ENCODE data around the gene MARK2.

Gene MARK2

GRCh38 chr11:63911876-63912275 is 73.0 kb downstream of the MARK2 start:
- DNase-seq: no peak

DNA sequence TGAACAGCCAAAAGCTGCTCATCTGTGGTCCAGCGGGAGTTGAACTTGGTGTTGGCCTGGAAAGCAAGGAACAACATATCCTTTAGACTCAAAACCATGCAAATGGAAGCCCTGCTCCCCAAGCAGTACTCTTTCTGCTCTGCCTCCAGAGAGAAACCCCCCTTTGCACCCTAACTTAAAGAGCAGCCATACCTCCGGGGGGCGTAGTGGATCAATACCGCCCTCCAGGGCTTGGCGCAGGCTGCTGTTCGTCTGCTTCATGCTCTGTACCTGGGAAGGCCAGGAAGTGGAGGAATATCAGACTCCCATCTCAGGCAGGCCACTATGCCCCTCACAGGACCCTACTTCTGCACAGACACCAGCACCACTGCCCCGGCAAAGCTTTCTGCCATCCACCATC is 73.8 kb downstream of the MARK2 start:
- no peak for DNase-seq

DNA sequence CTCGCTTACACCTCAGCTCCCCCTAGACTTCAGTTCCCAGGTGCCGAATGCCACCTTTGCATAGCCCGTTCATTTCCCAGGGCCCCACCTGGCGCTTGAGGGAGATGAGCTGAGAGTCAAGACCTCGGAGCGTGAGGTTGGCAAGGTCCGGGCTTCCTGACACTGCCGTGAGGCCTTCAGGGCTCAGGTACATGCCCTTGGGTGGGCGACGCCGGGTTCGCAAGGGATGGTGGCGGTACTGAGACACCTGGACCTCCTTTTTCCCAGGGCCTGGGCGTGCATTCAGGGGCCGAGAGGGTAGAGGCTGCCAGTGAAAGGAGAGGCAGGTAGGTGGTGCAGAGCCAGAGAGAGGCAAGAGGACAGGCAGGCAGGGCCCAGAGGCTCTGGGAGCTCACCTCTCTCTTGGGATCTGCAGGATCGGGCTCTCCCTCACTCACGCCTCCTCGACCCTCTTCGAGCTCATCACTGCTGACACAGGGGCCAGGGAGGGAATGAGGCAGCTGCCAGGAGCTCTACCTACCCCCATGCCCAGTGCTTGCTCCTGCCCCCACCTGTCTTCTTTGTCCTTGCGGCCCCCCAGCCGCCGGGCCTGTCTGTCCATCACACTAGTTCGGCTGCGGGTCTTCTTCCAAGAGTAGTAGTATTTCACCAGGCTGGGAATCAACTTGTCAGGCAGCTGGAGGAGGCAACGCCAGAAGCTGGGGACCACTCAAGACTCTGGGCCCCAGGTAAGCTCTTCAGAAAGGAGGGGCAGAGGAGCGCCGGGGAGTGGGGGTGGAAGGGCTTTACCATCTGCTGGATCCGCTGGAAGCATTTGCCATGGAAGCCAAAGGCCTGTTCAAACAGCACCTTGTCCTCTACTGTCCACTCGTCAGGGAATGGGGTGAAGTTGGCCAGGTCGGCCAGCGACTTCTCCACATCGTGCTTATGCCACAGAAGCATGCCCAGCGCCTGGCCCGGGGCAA is 75.2 kb downstream of the MARK2 start:
- DNase-seq: no peak

GRCh38 chr11:63914896-63915691 is 76.2 kb downstream of the MARK2 start:
- DNase-seq: no peak

GRCh38 chr11:63915961-63916836 is 77.3 kb downstream of the MARK2 start:
- DNase-seq: peak; percentile 40

GRCh38 chr11:63916837-63917691 is 78.2 kb downstream of the MARK2 start, which contains the start of gene RCOR2:
RCOR2 (minus strand) TSS chr11:63917164; CDS start chr11:63916456, 708 bp downstream.
- DNase-seq: peak; percentile 42

DNA sequence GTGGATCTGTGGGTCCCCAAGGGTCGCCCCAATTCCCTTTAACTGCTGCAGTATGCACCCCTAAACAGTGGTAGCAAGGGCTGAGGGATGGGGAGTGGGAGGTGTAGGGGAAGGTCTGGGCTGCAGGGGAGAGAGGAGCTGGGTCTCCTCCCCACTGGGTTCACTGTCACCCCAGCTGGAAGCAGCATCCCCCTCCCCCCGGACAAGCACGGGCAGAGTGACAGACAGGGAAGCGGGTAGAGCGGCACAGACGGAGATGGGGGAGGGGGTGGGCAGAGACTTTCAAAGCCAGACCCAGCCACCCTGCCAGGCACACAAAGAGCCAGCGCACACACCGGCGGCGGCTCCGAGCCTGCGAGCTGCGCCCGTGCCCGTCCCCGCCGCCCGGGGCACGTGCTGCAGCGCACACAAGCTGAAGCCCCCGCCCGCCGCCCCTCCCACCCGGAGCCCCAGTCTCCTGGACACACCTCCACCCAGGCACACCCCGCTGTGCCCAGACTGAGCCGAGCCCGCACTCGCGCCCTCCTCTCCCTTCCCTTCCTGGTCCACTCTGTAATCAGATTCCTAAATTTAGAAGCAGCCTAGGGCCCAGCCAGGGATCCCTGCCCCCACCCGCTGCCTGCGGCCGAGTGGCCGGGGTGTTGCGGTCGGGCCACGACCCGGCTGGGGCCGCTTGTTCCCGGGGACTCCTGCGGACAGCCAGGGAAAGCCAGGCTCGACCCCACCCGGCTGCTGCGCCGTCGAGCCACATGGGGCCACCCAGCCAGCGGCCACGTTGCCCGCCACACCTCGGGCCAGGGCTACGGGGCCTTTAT is 79.0 kb downstream of the MARK2 start:
- DNase-seq: peak; percentile 46

- no peak for DNase-seq
Observed at GRCh38 chr11:63918507-63919191, 79.7 kb downstream of the MARK2 start.

DNA sequence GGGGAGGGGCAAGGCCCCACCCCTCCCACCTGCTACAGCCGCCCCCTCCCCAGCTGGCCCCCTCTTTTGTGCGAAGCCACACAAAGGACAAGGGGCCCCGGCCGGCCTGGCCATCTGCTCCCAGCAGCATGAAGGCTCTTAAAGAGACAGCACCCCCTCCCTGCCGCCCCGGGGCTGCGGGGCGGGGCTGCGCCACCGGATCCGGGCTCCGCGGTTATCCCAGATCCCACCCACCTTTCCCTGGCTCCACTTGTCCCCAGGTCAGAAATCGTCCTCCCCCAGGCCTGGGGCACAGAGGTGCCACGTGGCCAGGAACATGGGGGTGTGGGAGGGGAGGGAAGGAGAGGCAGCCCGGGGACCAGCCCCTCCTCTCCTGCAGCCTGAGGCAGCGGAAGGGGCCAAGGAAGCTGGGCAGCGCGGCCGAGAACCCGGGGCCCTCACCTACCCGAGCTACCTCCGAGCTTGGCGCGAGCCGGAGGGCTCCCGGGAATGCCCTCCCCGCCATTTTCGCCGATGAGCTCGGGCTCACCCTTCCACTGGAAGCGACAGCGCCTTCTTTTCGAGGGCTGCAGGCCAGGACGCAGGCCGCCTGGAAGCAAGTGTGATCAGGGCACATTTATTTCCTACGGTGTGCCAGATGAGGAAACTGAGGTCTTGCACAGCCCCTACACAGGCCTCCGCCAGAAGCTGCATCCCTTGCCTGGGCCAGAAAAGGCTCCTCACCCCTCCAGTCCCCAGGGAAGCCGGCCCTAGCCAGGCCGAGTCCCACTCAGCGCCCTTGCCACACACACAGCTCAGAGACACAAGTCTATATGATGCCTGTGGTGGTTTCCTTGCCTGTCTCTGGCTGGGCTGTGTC is 80.6 kb downstream of the MARK2 start:
- DNase-seq: no peak

DNA sequence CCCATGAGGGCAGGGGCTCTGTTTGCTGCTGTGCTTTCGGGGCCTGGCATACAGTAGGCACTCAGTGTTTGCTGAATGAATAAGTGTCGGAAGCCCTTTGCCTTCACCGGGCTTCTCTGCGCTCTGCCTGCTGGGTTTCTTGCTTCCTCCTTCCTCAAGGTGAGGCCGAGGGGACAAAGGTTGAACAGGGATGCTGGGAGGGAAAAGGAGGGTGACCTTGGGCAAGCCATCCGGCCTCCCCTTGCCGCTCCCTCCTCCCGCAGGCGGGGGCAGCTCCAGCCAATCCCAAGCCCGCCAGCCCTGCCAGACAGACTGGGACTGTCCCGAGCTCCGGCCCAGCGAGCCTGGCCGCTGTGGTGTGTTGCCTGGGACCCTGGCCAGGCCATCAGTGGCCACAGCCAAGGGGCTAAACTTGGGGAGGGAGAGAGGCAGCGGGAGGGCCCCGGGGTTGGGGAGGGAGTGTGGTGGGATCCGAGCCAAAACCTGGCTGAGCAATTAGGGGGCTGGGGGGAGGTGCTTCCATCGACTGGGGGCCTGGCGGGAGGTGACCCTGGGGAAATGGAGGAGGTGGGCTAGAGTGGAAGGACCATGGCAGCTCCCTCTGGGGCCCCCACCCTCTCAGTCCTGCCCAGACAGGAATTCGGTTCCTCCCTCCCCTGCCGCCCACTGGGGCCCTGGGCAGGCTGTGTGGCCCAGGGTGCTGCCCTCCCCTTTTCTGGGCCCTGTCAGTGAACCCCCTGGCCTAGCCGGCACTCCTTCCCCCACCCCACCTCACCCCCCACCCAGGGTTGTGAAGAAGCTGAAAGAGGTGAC is 81.4 kb downstream of the MARK2 start:
- DNase-seq: no peak

GRCh38 chr11:63920939-63921417 is 82.1 kb downstream of the MARK2 start:
- DNase-seq: no peak

GRCh38 chr11:63922673-63923192 is 83.8 kb downstream of the MARK2 start:
- no peak for DNase-seq

DNA sequence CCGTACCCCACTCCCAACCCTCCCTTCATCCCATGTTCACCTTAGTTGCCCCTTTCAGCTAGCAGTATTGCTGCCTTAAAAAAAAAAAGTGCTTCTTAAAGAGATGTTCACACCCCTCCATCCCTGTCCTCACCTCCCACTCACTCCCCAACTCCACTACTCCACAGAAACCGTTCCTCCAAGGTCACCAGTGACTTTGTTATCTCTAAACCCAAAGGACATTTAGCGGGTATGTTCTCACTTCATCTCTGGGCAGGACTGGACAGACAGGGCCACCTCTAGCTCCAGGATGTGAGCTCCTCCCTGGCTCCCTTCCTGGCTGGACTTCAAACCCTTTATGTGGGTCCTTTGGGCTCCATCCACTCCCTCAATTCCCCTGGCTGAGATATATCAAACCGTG is 84.4 kb downstream of the MARK2 start:
- DNase-seq: no peak

DNA sequence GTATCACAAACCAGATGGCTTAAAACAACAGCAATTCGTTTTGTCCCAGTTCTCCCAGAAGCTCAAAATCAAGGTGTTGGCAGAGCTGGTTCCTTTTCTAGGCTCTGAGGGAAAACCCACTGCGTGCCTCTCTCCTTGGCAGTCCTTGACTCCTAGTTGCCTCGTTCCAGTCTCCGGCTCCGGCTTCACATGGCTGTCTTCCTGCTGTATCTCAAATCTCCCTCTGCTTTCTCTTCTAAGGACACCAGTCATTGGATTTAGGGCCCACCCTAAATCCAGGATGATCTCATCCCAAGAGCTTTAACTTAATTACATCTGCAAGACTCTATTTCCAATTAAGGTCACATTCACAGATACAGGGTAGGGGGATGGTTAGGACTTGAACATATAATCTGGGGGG is 90.7 kb downstream of the MARK2 start:
- no peak for DNase-seq

DNA sequence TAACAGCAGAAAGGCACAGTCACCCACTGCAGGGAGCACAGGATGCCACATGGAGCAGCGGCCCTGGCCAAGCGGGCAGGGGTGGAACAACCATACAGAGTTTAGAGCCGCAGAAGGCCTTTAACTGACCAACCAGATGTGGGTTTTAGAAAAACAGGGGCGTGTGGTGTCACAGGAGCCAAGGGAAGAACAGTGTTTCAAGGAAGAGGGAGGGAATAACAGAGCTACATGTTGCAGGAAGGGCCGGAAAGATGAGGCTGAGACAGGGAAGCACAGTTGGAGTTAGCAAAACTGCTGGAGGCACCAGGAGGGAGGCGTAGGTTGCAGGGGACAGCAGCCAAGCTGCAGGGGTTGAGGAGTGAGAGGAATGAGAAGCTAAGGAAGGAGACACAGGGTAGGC is 92.1 kb downstream of the MARK2 start:
- DNase-seq: no peak

GRCh38 chr11:63931876-63932275 is 93.0 kb downstream of the MARK2 start:
- no peak for DNase-seq

- no peak for DNase-seq
Observed at GRCh38 chr11:63933459-63933858, 94.5 kb downstream of the MARK2 start.

All from NCI-H748 treated with DMSO at 0.1 percent for 48 hours (cell line).